ENCODE results near the gene LAMB2. TPM values are rescaled to one million over a fixed set of nuclear protein-coding genes. Genes with fewer than 3 reads are reported as not detected.

LAMB2 gene
- total RNA-seq, 1 donor from 2014 or later, result 772 TPM

DNA sequence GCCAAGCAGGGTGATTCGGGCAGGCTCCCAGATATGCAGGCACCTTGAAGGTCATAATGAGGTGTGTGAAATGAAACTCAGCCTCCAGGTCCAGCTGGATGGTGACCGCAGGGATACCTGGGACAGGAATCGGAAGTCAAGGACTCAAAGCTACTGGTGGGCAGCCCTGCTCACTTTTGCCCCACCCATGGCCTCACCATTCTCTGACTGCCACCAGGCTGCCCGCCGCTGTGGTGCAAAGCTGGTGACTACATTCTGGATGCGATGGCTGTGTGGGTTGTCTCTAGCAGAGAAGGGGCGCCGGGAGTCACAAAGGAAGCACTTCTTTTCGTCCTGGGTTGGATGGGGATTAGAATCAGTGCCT, 795 bp downstream of the LAMB2 start:
- H3K4me1 ChIP-seq, result peaks cover 65% of the 10 kb centered on the region

DNA sequence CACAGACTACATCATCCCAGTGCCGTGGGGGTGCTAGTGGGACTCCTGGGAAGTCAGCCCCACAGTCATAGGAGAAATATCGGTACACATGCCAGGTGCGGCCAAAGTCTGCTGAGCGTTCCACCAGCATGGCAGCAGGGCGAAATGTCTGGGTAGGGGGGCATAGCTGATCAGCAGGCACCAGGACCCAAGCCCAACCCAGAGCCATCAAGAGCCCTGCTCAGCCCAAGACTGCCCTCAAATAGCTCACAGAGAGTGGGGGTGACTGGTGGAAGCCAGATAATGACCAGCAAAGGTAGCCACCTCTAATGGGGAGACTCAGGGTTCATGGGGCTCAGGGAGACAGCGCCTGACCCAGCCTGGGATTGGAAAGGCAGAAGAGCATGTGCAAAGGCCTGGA, 1.3 kb downstream of the LAMB2 start:
- Histone ChIP-seq H3K27me3 (ENCODE audit: low read depth) (no peaks in the 10 kb centered on the region), H3K36me3 (peaks cover 47% of the 10 kb centered on the region), H3K9me3 (replicated peaks) (no peaks in the 10 kb centered on the region), H3K4me1 (peaks cover 65% of the 10 kb centered on the region), H3K27ac (replicated peaks) (peak overlapping the region; percentile 94), H3K4me3 (peak overlapping the region; percentile 93)
- TF ChIP-seq, protein P1, sequence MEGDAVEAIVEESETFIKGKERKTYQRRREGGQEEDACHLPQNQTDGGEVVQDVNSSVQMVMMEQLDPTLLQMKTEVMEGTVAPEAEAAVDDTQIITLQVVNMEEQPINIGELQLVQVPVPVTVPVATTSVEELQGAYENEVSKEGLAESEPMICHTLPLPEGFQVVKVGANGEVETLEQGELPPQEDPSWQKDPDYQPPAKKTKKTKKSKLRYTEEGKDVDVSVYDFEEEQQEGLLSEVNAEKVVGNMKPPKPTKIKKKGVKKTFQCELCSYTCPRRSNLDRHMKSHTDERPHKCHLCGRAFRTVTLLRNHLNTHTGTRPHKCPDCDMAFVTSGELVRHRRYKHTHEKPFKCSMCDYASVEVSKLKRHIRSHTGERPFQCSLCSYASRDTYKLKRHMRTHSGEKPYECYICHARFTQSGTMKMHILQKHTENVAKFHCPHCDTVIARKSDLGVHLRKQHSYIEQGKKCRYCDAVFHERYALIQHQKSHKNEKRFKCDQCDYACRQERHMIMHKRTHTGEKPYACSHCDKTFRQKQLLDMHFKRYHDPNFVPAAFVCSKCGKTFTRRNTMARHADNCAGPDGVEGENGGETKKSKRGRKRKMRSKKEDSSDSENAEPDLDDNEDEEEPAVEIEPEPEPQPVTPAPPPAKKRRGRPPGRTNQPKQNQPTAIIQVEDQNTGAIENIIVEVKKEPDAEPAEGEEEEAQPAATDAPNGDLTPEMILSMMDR (IDR thresholded peaks at IDR 0.05; ENCODE audit: borderline replicate concordance), result no peak
- DNase-seq, result no peak
- intact Hi-C loops (cut with micrococcal nuclease), result no loop called here

More for the DNA sequence above, 795 bp downstream of the LAMB2 start:
- Histone ChIP-seq H3K9me3 (replicated peaks) (no peaks in the 10 kb centered on the region), H3K27ac (replicated peaks) (peak overlapping the region; percentile 94), H3K27me3 (ENCODE audit: low read depth) (no peaks in the 10 kb centered on the region), H3K36me3 (peaks cover 42% of the 10 kb centered on the region), H3K4me3 (peak overlapping the region; percentile 93)
- intact Hi-C loops (cut with micrococcal nuclease), result no loop called here
- DNase-seq, result no peak
- TF ChIP-seq, protein P1 (IDR thresholded peaks at IDR 0.05; ENCODE audit: borderline replicate concordance), result no peak

DNA sequence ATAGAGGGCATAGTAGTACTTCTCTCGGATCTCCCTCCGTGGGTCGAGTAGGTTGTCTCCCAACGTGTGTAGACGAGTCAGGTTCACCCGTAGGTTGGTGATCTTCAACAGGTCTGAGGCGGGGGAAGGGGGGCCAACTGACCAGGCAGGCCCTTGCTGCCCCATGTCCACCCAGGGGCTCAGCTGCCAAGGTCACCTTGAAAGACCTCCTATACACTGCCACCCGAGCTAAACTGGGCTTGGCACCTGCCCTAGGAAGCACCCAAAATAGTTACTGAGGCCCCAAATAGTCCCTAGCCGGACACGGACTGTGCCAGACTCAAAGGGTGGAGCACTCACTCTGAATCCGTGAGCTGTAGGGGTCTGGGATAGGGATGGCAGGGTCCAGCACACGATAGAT, 1.8 kb downstream of the LAMB2 start:
- peaks cover 52% of the 10 kb centered on the region for H3K36me3 ChIP-seq
- H3K4me3 ChIP-seq, result peak overlapping the region; percentile 93
- H3K4me1 ChIP-seq, result peaks cover 65% of the 10 kb centered on the region

DNA sequence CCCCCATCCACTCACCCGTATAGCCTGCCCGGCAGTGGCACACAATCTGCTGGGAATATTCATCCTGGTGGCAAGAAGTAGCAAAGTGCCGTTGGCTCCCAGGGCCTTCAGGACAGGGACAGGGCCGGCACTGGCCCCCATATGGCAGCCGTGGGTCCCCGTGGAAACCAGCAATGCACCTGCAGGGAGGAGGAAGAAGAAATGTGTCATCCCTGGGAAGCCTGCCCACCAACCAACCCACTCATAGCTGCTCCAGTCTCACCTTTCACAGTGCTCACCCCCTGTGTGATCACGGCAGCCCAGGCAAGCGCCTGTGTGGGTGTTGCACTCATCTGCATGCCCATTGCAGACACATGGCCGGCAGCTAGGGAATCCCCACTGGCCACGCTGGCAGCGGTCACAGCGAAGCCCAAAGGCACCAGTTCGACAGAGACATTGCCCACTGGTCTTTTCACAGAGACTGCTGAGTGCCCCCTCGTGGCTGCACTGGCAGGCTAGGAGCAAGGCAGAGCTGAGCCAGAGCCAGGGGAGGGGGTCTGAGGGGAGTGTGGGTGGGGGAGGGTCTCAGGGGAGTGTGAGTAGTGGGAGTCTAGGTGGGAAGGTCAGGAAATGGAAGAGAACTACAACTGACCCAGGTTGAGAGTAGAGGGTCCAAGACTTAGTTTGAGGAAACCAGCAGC, 7.7 kb downstream of the LAMB2 start:
- Histone ChIP-seq H3K4me3 (no peak overlapping the region), H3K36me3 (peaks cover 92% of the 10 kb centered on the region), H3K9me3 (replicated peaks) (no peaks in the 10 kb centered on the region), H3K27ac (replicated peaks) (no peak overlapping the region), H3K27me3 (ENCODE audit: low read depth) (no peaks in the 10 kb centered on the region), H3K4me1 (peaks cover 31% of the 10 kb centered on the region)
- DNase-seq, result no peak
- TF ChIP-seq, protein P1 (IDR thresholded peaks at IDR 0.05; ENCODE audit: borderline replicate concordance), result no peak
- intact Hi-C loops (cut with micrococcal nuclease), result no loop called here

More for the DNA sequence above, 1.8 kb downstream of the LAMB2 start:
- TF ChIP-seq, protein P1 (IDR thresholded peaks at IDR 0.05; ENCODE audit: borderline replicate concordance), result no peak
- DNase-seq, result no peak
- H3K9me3 ChIP-seq (replicated peaks), result no peaks in the 10 kb centered on the region
- no peaks in the 10 kb centered on the region for H3K27me3 ChIP-seq (ENCODE audit: low read depth)
- H3K27ac ChIP-seq (replicated peaks), result peak overlapping the region; percentile 94
- intact Hi-C loops (cut with micrococcal nuclease), result no loop called here

DNA sequence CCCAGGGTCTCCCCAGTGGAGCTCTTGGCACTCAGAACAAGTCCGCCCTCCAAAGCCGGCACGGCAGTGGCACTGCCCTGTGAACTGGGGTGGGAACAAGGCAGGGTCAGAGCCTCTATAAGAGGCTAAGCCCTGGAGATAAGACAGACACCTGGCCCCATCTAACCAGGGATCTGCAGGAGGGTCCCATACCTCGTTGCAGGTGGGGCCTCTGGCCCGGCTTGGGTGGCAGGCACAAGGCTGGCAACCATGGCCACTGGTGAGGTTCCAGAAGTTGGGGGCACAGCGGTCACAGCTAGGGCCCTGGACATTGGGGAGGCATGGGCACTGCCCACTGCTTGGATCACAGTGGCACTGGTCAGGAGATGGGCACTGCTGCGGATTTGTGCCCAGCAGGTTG, 8.6 kb downstream of the LAMB2 start:
- intact Hi-C loops (cut with micrococcal nuclease), result no loop called here
- no peak for DNase-seq

More for the DNA sequence above, 8.6 kb downstream of the LAMB2 start:
- Histone ChIP-seq H3K4me3 (no peak overlapping the region), H3K27ac (replicated peaks) (no peak overlapping the region), H3K27me3 (ENCODE audit: low read depth) (no peaks in the 10 kb centered on the region), H3K4me1 (peaks cover 31% of the 10 kb centered on the region), H3K9me3 (replicated peaks) (no peaks in the 10 kb centered on the region), H3K36me3 (peaks cover 82% of the 10 kb centered on the region)
- TF ChIP-seq, protein P1 (IDR thresholded peaks at IDR 0.05; ENCODE audit: borderline replicate concordance), result no peak
